Glutamatergic neuron (in vitro differentiated cells): ENCODE measurements around the gene SYNE1. TPM values are rescaled to one million over a fixed set of nuclear protein-coding genes. Genes with fewer than 3 reads are reported as not detected.

Experiments used
- DNase-seq: peaks from one replicate; pipeline ENCODE4 v3.0.0; 2022
- H3K27ac Mint-ChIP-seq: one replicate; pipeline ENCODE4 v1.8.0; 2020; ENCODE audit warnings: mild to moderate bottlenecking, mixed read lengths, inconsistent platforms; ENCODE audit not compliant: unreplicated experiment
- H3K27me3 Mint-ChIP-seq: one replicate; pipeline ENCODE4 v1.8.0; 2020; ENCODE audit warnings: mild to moderate bottlenecking, moderate library complexity, mixed read lengths, inconsistent platforms; ENCODE audit not compliant: unreplicated experiment
- H3K36me3 Mint-ChIP-seq: one replicate; pipeline ENCODE4 v1.8.0; 2020; ENCODE audit warnings: mild to moderate bottlenecking, mixed read lengths, inconsistent platforms; ENCODE audit not compliant: unreplicated experiment
- H3K4me1 Mint-ChIP-seq: one replicate; pipeline ENCODE4 v1.8.0; 2020; ENCODE audit warnings: mild to moderate bottlenecking, low read depth, mixed read lengths, inconsistent platforms; ENCODE audit not compliant: unreplicated experiment
- H3K4me3 Mint-ChIP-seq: one replicate; pipeline ENCODE4 v1.8.0; 2020; ENCODE audit warnings: mild to moderate bottlenecking, mixed read lengths, inconsistent platforms; ENCODE audit not compliant: unreplicated experiment
- H3K9me3 Mint-ChIP-seq: one replicate; pipeline ENCODE4 v1.8.0; 2020; ENCODE audit warnings: mild to moderate bottlenecking, moderate library complexity, mixed read lengths, inconsistent platforms; ENCODE audit not compliant: unreplicated experiment
- CTCF ChIP-seq: fragments of 200-600 bp; sonication (generic); IDR thresholded peaks from one replicate; pipeline ENCODE4 v1.5.0; 2021; ENCODE audit not compliant: partially characterized antibody, unreplicated experiment
- total RNA-seq: library from RNA; stranded (reverse); fragmentation: NEBNext Ultra II Directional; extraction: Animal tissue kit (Norgen Biotek cat#: 25700); gene quantifications from one replicate; pipeline ENCODE4 v1.2.1, GENCODE V29; 2021; ENCODE audit not compliant: unreplicated experiment

The SYNE1 gene
- total RNA-seq, 1 donor from 2014 or later, result 23.4 TPM

DNA sequence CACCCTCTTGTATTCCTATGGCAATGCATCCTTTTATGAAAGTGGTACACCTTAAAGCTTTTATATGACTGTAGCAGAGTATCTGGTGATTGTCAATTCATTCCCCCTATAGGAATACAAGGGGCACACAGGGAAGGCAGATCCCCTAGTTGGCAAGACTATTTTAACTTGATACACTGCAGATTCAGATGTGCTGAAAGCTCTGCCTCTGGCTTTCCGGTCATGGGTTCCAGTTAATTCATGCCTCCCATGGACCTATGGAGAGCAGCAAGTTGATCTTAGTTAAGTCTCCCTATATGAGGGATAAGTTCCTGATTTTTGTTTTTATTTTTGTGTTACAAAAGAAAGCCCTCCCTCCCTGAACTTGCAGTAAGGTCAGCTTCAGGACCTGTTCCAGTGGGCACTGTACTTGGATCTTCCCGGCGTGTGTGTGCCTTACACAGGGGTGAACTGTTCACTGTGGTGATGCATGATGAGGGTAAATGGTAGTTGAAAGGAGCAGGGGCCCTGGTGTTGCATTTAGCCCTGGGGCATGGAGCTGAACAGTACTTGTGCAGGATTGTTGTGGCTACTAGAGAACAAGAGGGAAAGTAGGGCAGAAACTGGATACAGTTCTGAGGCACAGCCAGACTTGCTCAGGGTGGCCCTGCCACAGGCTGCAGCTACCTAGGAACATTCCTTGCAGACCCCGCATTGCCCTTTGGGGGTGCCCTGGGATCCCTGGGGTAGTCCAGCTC lies 537.5 kb downstream of the SYNE1 start:
- DNase-seq, result no peak
- TF ChIP-seq CTCF, result no peak
- H3K9me3 Mint-ChIP-seq, result no peaks in the 10 kb centered on the region
- no peak overlapping the region for H3K4me3 Mint-ChIP-seq
- H3K4me1 Mint-ChIP-seq, result peaks cover 3% of the 10 kb centered on the region
- no peaks in the 10 kb centered on the region for H3K36me3 Mint-ChIP-seq
- peaks cover 2% of the 10 kb centered on the region for H3K27me3 Mint-ChIP-seq
- no peak overlapping the region for H3K27ac Mint-ChIP-seq

DNA sequence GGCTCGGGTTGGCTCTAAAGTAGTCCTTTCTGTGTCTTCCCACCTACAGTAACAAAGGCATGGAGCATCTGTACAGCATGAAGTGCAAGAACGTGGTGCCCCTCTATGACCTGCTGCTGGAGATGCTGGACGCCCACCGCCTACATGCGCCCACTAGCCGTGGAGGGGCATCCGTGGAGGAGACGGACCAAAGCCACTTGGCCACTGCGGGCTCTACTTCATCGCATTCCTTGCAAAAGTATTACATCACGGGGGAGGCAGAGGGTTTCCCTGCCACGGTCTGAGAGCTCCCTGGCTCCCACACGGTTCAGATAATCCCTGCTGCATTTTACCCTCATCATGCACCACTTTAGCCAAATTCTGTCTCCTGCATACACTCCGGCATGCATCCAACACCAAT lies 538.5 kb downstream of the SYNE1 start:
- H3K4me1 Mint-ChIP-seq, result peaks cover 6% of the 10 kb centered on the region
- H3K27me3 Mint-ChIP-seq, result peaks cover 2% of the 10 kb centered on the region
- H3K4me3 Mint-ChIP-seq, result no peak overlapping the region
- H3K36me3 Mint-ChIP-seq, result no peaks in the 10 kb centered on the region
- H3K9me3 Mint-ChIP-seq, result no peaks in the 10 kb centered on the region
- DNase-seq, result no peak
- no peak for TF ChIP-seq CTCF
- H3K27ac Mint-ChIP-seq, result no peak overlapping the region

DNA sequence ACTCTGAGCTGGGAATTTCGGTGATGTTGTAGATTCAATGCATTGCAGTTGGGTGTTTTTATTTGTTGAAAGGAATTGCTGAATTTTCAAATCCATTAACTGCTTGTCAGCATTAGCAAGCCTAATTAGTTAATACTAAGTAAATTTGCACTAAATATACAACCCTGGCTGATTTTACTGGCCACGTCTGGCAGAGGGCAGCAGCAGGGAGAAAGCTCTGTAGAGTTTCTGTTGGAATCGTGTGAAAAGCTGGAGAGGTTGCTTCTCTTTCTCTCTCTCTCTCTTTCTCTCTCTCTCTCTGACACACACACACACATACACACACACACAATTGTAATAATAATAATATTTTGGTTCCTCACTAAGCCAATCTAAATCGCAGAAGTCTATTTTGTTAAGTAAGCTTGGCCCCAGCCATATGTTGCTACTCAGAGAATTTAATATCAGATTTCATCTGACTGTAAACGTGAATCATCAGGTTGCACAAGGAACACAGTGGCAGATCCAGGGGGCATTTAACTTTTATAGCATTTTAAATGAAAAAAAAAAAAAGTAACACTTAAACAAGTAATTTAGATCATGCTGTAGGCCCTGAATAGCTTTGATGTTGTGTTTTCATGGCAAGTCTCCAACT lies 540.2 kb downstream of the SYNE1 start:
- TF ChIP-seq CTCF, result no peak
- peaks cover 6% of the 10 kb centered on the region for H3K4me1 Mint-ChIP-seq
- no peak overlapping the region for H3K27ac Mint-ChIP-seq
- H3K36me3 Mint-ChIP-seq, result no peaks in the 10 kb centered on the region
- H3K9me3 Mint-ChIP-seq, result no peaks in the 10 kb centered on the region
- no peak for DNase-seq
- H3K27me3 Mint-ChIP-seq, result no peaks in the 10 kb centered on the region
- H3K4me3 Mint-ChIP-seq, result no peak overlapping the region

GRCh38 chr6:152094992-152095592 lies 542.1 kb downstream of the SYNE1 start:
- no peak for TF ChIP-seq CTCF
- H3K4me1 Mint-ChIP-seq, result peaks cover 3% of the 10 kb centered on the region
- no peak overlapping the region for H3K4me3 Mint-ChIP-seq
- no peaks in the 10 kb centered on the region for H3K36me3 Mint-ChIP-seq
- no peak overlapping the region for H3K27ac Mint-ChIP-seq
- no peak for DNase-seq
- no peaks in the 10 kb centered on the region for H3K27me3 Mint-ChIP-seq
- H3K9me3 Mint-ChIP-seq, result no peaks in the 10 kb centered on the region

DNA sequence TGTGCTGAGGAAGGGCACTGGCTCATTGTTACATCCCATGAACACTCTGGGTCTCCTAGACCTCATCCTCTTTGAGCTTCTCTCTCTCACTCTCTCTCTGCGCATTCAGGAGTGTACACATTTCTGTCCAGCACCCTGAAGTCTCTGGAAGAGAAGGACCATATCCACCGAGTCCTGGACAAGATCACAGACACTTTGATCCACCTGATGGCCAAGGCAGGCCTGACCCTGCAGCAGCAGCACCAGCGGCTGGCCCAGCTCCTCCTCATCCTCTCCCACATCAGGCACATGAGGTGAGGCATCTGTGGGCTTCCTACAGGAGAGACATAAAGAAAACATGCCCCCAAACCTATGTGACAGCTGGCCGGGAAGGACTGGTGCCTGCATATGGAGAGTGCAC lies 542.9 kb downstream of the SYNE1 start:
- Mint-ChIP-seq H3K27ac (no peak overlapping the region), H3K36me3 (no peaks in the 10 kb centered on the region), H3K9me3 (no peaks in the 10 kb centered on the region), H3K4me3 (no peak overlapping the region), H3K4me1 (peaks cover 3% of the 10 kb centered on the region), H3K27me3 (no peaks in the 10 kb centered on the region)
- no peak for DNase-seq
- TF ChIP-seq CTCF, result no peak
